GM12878 (cell line): ENCODE measurements around the gene CRX. TPM values are rescaled to one million over a fixed set of nuclear protein-coding genes. Genes with fewer than 3 reads are reported as not detected.
"Not testable (repeated sequence)": the region's sequence is repeated elsewhere in the genome, so short reads cannot be mapped to it uniquely, and the experiment has no call there.

Experiments
- ATAC-seq: fragments of 200-7000 bp; cut with Tn5 transposase; 3 replicates; pipeline ENCODE4 v1.9.1; 2020; ENCODE audit warnings: mild to moderate bottlenecking, moderate library complexity
- BruUV-seq: library from RNA; stranded (reverse); fragments of 400-500 nt; replicated peaks from 2 replicates; lab custom pipeline; 2021; lab: Mats Ljungman, UMichigan
- CTCF ChIA-PET: fragments of 300-600 bp; sonication (Branson Sonifier 250); formaldehyde crosslinking; extraction: SDS; loops from one replicate; lab custom pipeline; 2021; ENCODE audit warnings: inconsistent platforms; lab: Yijun Ruan, JAX
- POLR2A ChIA-PET: fragments of 350-600 bp; formaldehyde crosslinking; extraction: SDS; loops from one replicate; lab custom pipeline; 2021; ENCODE audit warnings: inconsistent platforms; lab: Charles Lee
- RAD21 ChIA-PET: fragments of 300-600 bp; sonication (Branson Sonifier 250); formaldehyde crosslinking; loops from one replicate; lab custom pipeline; 2023; ENCODE audit warnings: antibody characterized with exemption; ENCODE audit not compliant: unreplicated experiment; lab: Charles Lee
- SMC1A ChIA-PET: fragments of 300-600 bp; sonication (Branson Sonifier 250); formaldehyde crosslinking; loops from one replicate; lab custom pipeline; 2023; ENCODE audit not compliant: unreplicated experiment, uncharacterized antibody; lab: Charles Lee
- DNase-seq: peaks from one replicate; pipeline ENCODE4 v3.0.0-alpha.2; 2011; ENCODE audit warnings: low read depth, low spot score
- FAIRE-seq: peaks from 3 replicates; lab custom pipeline; 2011; peaks lifted over from hg19 to GRCh38; lab: Jason Lieb, UNC
- H2AFZ ChIP-seq: 2 replicates; pipeline ENCODE4 v1.6.0; 2011; ENCODE audit warnings: low read depth, low read length, control low read depth; ENCODE audit not compliant: control insufficient read depth
- H3K27ac ChIP-seq: 2 replicates; pipeline ENCODE4 v1.5.1; 2011; ENCODE audit warnings: control low read depth; ENCODE audit not compliant: control insufficient read depth, insufficient read depth
- H3K27me3 ChIP-seq, 2 experiments: replicated peaks in 1 of 2; 2 replicates each; pipeline versions ENCODE4 v1.6.0 to v1.6.1; 2011; ENCODE audit warnings: low read length in 1 of 2; ENCODE audit not compliant: control insufficient read depth in 2 of 2, insufficient read depth in 2 of 2
- H3K36me3 ChIP-seq, 2 experiments: 2 replicates each; pipeline ENCODE4 v1.5.1; 2011; ENCODE audit warnings: low read length in 1 of 2; ENCODE audit not compliant: control insufficient read depth in 2 of 2, insufficient read depth in 2 of 2
- H3K4me1 ChIP-seq: 2 replicates; pipeline ENCODE4 v1.6.1; 2011; ENCODE audit warnings: mild to moderate bottlenecking, low read length, moderate library complexity, mixed read lengths; ENCODE audit not compliant: control insufficient read depth, insufficient read depth
- H3K4me2 ChIP-seq: 2 replicates; pipeline ENCODE4 v1.6.0; 2011; ENCODE audit warnings: control low read depth; ENCODE audit not compliant: control insufficient read depth, insufficient read depth
- H3K4me3 ChIP-seq: fragments of 200-600 bp; sonication (generic); 2 replicates; pipeline ENCODE4 v1.5.1; 2016
- H3K79me2 ChIP-seq: 2 replicates; pipeline ENCODE4 v1.6.0; 2011; ENCODE audit warnings: low read length; ENCODE audit not compliant: control insufficient read depth, insufficient read depth
- H3K9ac ChIP-seq: 2 replicates; pipeline ENCODE4 v1.8.0; 2011; ENCODE audit warnings: low read length, control low read depth, mixed read lengths; ENCODE audit not compliant: control insufficient read depth, insufficient read depth
- H3K9me3 ChIP-seq: replicated peaks from 3 replicates; pipeline ENCODE4 v1.5.1; 2011; ENCODE audit warnings: mild to moderate bottlenecking, low read length; ENCODE audit not compliant: control insufficient read depth, insufficient read depth
- H4K20me1 ChIP-seq: 2 replicates; pipeline ENCODE4 v1.6.0; 2011; ENCODE audit not compliant: control insufficient read depth, insufficient read depth
- CTCF ChIP-seq, 3 experiments: IDR thresholded peaks in 2 of 3; conservative IDR thresholded peaks in 1 of 3; 2 replicates each; pipeline ENCODE4 v1.5.1; 2011; ENCODE audit warnings: low read depth in 3 of 3, low read length in 3 of 3, mild to moderate bottlenecking in 3 of 3, control low read depth in 2 of 3, moderate library complexity in 2 of 3, inconsistent platforms in 1 of 3, mixed read lengths in 1 of 3; ENCODE audit not compliant: control insufficient read depth in 2 of 3, insufficient read depth in 1 of 3; ENCODE audit errors: extremely low read depth in 1 of 3
- RB1 ChIP-seq: fragments of 450-650 bp; formaldehyde crosslinking; IDR thresholded peaks from 2 replicates; pipeline ENCODE4 v1.6.1; 2017; ENCODE audit warnings: mild to moderate bottlenecking, borderline replicate concordance
- RELA ChIP-seq: fragments of 450-650 bp; IDR thresholded peaks from 2 replicates; pipeline ENCODE4 v1.8.0; 2014; ENCODE audit warnings: borderline replicate concordance; ENCODE audit not compliant: partially characterized antibody
- SMARCA5 ChIP-seq: fragments of 450-650 bp; IDR thresholded peaks from 2 replicates; pipeline ENCODE4 v1.6.1; 2017; ENCODE audit warnings: mild to moderate bottlenecking
- SREBF2 ChIP-seq: IDR thresholded peaks from 2 replicates; pipeline ENCODE4 v1.6.1; 2012; ENCODE audit warnings: mild to moderate bottlenecking, low read length
- SRF ChIP-seq, 2 experiments: IDR thresholded peaks; 2 replicates each; pipeline ENCODE4 v1.6.1; 2011; ENCODE audit warnings: low read depth in 2 of 2, low read length in 2 of 2, mild to moderate bottlenecking in 1 of 2, moderate library complexity in 1 of 2
- ZNF622 ChIP-seq: fragments of 450-650 bp; IDR thresholded peaks from 2 replicates; pipeline ENCODE4 v1.6.1; 2017; ENCODE audit warnings: mild to moderate bottlenecking, inconsistent platforms
- WGBS: methylation state at CpG from one replicate; pipeline ENCODE4 v1.1.6; 2016; ENCODE audit warnings: low lambda C conversion rate; ENCODE audit not compliant: insufficient replicate concordance, insufficient coverage; ENCODE audit errors: missing lambda C conversion rate; 5-methylcytosine and 5-hydroxymethylcytosine counted together
- in situ Hi-C: fragments of 300-500 bp; cut with MboI; formaldehyde crosslinking; loops from 9 replicates; pipeline ENCODE4 v1.14.3; 2018; ENCODE audit warnings: mixed read lengths
- intact Hi-C: fragments of 100-400 bp; cut with micrococcal nuclease; formaldehyde crosslinking; loops from one replicate; pipeline ENCODE4 v1.14.2; 2022; ENCODE audit not compliant: unreplicated experiment
- polyA plus RNA-seq, 11 experiments: library from polyadenylated mRNA; depleted of rRNA in 4 of 11; unstranded in 6 of 11; stranded (reverse) in 5 of 11; fragments of >200 nt; fragmentation: Nextera tagmentation in 4 of 11; fragmentation: Illumina TruSeq in 1 of 11; extraction: Ambion mirVana in 4 of 11; extraction: Trizol in 1 of 11; gene quantifications; 1 replicate in 1 of 11; 2 replicates in 10 of 11; pipeline versions ENCODE4 v1.2.1 to v1.2.3, GENCODE V29; 2011 to 2016; ENCODE audit warnings: inconsistent platforms in 2 of 11, missing spikeins in 2 of 11, low read depth in 1 of 11
- total RNA-seq, 4 experiments: library from RNA; depleted of rRNA in 3 of 4; stranded (reverse); fragments of >200 nt in 3 of 4; fragmentation: Illumina TruSeq in 1 of 4; extraction: Trizol in 1 of 4; gene quantifications; 2 replicates each; pipeline versions ENCODE4 v1.2.1 to v1.2.3, GENCODE V29; 2013 to 2021
- TF ChIP-seq, protein P1 (sequence below): IDR thresholded peaks from 2 replicates; pipeline ENCODE4 v1.6.1; 2012; ENCODE audit warnings: improper control_type of control experiment, low read depth, low read length; ENCODE audit not compliant: insufficient replicate concordance

CRX gene
- total and polyA plus RNA-seq, 10 of the 15 experiments (the other 5 are each of a cell fraction or from before 2014, with no cell fraction given): not detected

- BruUV-seq, H4K20me1 ChIP-seq, H3K79me2 ChIP-seq, H3K27ac ChIP-seq, H3K9ac ChIP-seq, in situ Hi-C loops, H3K4me2 ChIP-seq, ATAC-seq, H2AFZ ChIP-seq, H3K4me3 ChIP-seq, H3K4me1 ChIP-seq, H3K27me3 ChIP-seq, H3K36me3 ChIP-seq, H3K9me3 ChIP-seq, DNase-seq: not testable (repeated sequence)
- RAD21 ChIA-PET: interaction anchor here (0.9 to 1.7 kb wide), 2 partner anchors 24 to 77 kb away, joined by 3 to 6 read pairs; partner anchors contain the start of gene EHD2
- intact Hi-C loops: loop anchor here (2.0 kb wide), 2 partner anchors 23 to 83 kb away; no protein-coding TSS in a partner anchor
- SMC1A ChIA-PET: interaction anchor here (1.1 to 1.2 kb wide), 2 partner anchors 83 to 351 kb away, joined by 3 to 4 read pairs; no protein-coding TSS in a partner anchor
- CTCF ChIA-PET: interaction anchor here (0.7 to 5.8 kb wide), 17 partner anchors 8 to 514 kb away, joined by 3 to 75 read pairs (median 3); partner anchors contain the start of genes EHD2 and NOP53
- FAIRE-seq: peak; percentile 54
- 90% methylated on average over 13 of the region's 13 CpGs for WGBS
- POLR2A ChIA-PET: interaction anchor here (0.7 kb wide), 1 partner anchor 14 kb away, joined by 3 read pairs; no protein-coding TSS in a partner anchor
Measured at GRCh38 chr19:47789811-47790210, 31.9 kb upstream of the CRX start.

GRCh38 chr19:47790398-47790814, 31.3 kb upstream of the CRX start:
- Histone ChIP-seq H3K79me2 (no peaks in the 10 kb centered on the region), H3K4me2 (no peak overlapping the region), H3K4me3 (no peak overlapping the region), H2AFZ (no peak overlapping the region), H3K9ac (no peak overlapping the region), H3K36me3 (no peaks in the 10 kb centered on the region), H3K27me3 (no peaks in the 10 kb centered on the region), H3K4me1 (no peaks in the 10 kb centered on the region), H3K9me3 (no peaks in the 10 kb centered on the region; the same call in 2 of the 3 replicates), H3K27ac (no peak overlapping the region), H4K20me1 (no peaks in the 10 kb centered on the region)
- no peak for DNase-seq
- POLR2A ChIA-PET: no interaction called here
- no peak for FAIRE-seq
- intact Hi-C loops: no loop called here
- no TSS peak for BruUV-seq
- RAD21 ChIA-PET: interaction anchor here (1.7 kb wide), 1 partner anchor 25 kb away, joined by 6 read pairs; no protein-coding TSS in a partner anchor
- CTCF ChIA-PET: interaction anchor here (0.7 to 5.8 kb wide), 20 partner anchors 8 to 514 kb away, joined by 3 to 75 read pairs (median 4); partner anchors contain the start of genes EHD2 and NOP53
- in situ Hi-C loops: no loop called here
- peak; percentile 88 for ATAC-seq
- 1% methylated on average over 7 of the region's 10 CpGs for WGBS
- SMC1A ChIA-PET: interaction anchor here (1.1 to 1.2 kb wide), 3 partner anchors 25 to 352 kb away, joined by 3 to 4 read pairs (median 3); no protein-coding TSS in a partner anchor
- TF ChIP-seq CTCF (IDR thresholded peaks at IDR 0.05 in 2 of 3, conservative IDR thresholded peaks at IDR 0.05 in 1 of 3; ENCODE audit: control insufficient read depth in 2 of 3, extremely low read depth in 1 of 3, insufficient read depth in 1 of 3, low read depth in 3 of 3, low read length in 3 of 3): peak; percentile 56 to 93 (median 87)
- TF ChIP-seq SRF (IDR thresholded peaks at IDR 0.05; ENCODE audit: low read depth in 2 of 2, low read length in 2 of 2): no peak
- TF ChIP-seq RELA: no peak
- no peak for TF ChIP-seq SMARCA5
- TF ChIP-seq, protein P1, sequence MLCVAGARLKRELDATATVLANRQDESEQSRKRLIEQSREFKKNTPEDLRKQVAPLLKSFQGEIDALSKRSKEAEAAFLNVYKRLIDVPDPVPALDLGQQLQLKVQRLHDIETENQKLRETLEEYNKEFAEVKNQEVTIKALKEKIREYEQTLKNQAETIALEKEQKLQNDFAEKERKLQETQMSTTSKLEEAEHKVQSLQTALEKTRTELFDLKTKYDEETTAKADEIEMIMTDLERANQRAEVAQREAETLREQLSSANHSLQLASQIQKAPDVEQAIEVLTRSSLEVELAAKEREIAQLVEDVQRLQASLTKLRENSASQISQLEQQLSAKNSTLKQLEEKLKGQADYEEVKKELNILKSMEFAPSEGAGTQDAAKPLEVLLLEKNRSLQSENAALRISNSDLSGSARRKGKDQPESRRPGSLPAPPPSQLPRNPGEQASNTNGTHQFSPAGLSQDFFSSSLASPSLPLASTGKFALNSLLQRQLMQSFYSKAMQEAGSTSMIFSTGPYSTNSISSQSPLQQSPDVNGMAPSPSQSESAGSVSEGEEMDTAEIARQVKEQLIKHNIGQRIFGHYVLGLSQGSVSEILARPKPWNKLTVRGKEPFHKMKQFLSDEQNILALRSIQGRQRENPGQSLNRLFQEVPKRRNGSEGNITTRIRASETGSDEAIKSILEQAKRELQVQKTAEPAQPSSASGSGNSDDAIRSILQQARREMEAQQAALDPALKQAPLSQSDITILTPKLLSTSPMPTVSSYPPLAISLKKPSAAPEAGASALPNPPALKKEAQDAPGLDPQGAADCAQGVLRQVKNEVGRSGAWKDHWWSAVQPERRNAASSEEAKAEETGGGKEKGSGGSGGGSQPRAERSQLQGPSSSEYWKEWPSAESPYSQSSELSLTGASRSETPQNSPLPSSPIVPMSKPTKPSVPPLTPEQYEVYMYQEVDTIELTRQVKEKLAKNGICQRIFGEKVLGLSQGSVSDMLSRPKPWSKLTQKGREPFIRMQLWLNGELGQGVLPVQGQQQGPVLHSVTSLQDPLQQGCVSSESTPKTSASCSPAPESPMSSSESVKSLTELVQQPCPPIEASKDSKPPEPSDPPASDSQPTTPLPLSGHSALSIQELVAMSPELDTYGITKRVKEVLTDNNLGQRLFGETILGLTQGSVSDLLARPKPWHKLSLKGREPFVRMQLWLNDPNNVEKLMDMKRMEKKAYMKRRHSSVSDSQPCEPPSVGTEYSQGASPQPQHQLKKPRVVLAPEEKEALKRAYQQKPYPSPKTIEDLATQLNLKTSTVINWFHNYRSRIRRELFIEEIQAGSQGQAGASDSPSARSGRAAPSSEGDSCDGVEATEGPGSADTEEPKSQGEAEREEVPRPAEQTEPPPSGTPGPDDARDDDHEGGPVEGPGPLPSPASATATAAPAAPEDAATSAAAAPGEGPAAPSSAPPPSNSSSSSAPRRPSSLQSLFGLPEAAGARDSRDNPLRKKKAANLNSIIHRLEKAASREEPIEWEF: no peak
- no peak for TF ChIP-seq ZNF622
- no peak for TF ChIP-seq SREBF2
- TF ChIP-seq RB1: no peak
